PC-3 (cell line): ENCODE measurements around the gene SEPHS1. TPM values are rescaled to one million over a fixed set of nuclear protein-coding genes. Genes with fewer than 3 reads are reported as not detected.

Experiments used
- ATAC-seq: fragments of 200-7000 bp; cut with Tn5 transposase; 2 replicates; pipeline ENCODE4 v1.9.1; 2020; ENCODE audit warnings: mild to moderate bottlenecking, moderate library complexity
- BruUV-seq: library from RNA; stranded (reverse); fragments of 400-500 nt; replicated peaks from 2 replicates; lab custom pipeline; 2021; lab: Mats Ljungman, UMichigan
- CTCF ChIA-PET: fragments of 300-600 bp; sonication (Branson Sonifier 250); formaldehyde crosslinking; loops from one replicate; lab custom pipeline; 2022; ENCODE audit warnings: antibody characterized with exemption; lab: Charles Lee
- POLR2A ChIA-PET: fragments of 300-600 bp; sonication (Branson Sonifier 250); formaldehyde crosslinking; loops from one replicate; lab custom pipeline; 2022; ENCODE audit warnings: antibody characterized with exemption; ENCODE audit not compliant: unreplicated experiment; lab: Charles Lee
- DNase-seq: peaks from one replicate; pipeline ENCODE4 v3.0.0-alpha.2; 2015
- H2AFZ ChIP-seq: fragments of 300-600 bp; sonication (generic); 2 replicates; pipeline ENCODE4 v1.6.0; 2016; ENCODE audit warnings: antibody characterized with exemption, low read length
- H3F3A ChIP-seq: fragments of 300-600 bp; sonication (generic); one replicate; pipeline ENCODE4 v1.6.0; 2017; ENCODE audit warnings: antibody characterized with exemption, low read length, control low read depth, mild to moderate bottlenecking; ENCODE audit not compliant: unreplicated experiment
- H3K27ac ChIP-seq: fragments of 300-600 bp; sonication (generic); 2 replicates; pipeline ENCODE4 v1.5.1; 2016; ENCODE audit warnings: mild to moderate bottlenecking, low read length
- H3K27me3 ChIP-seq: fragments of 300-600 bp; sonication (generic); 2 replicates; pipeline ENCODE4 v1.6.1; 2016; ENCODE audit warnings: low read length, mixed read lengths
- H3K36me3 ChIP-seq: fragments of 300-600 bp; sonication (generic); 2 replicates; pipeline ENCODE4 v1.6.1; 2016; ENCODE audit warnings: low read depth, mixed run types, low read length, mixed read lengths
- H3K4me1 ChIP-seq: fragments of 300-600 bp; sonication (generic); 2 replicates; pipeline ENCODE4 v1.5.1; 2016; ENCODE audit warnings: low read length; ENCODE audit not compliant: insufficient read depth
- H3K4me2 ChIP-seq: fragments of 300-600 bp; sonication (generic); 2 replicates; pipeline ENCODE4 v1.6.0; 2016; ENCODE audit warnings: low read length
- H3K4me3 ChIP-seq: fragments of 300-600 bp; sonication (generic); 2 replicates; pipeline ENCODE4 v1.5.1; 2016; ENCODE audit warnings: mild to moderate bottlenecking, low read length, mixed read lengths
- H3K79me2 ChIP-seq: fragments of 300-600 bp; sonication (generic); 2 replicates; pipeline ENCODE4 v1.6.1; 2017; ENCODE audit warnings: low read length, mixed read lengths
- H3K9ac ChIP-seq: fragments of 300-600 bp; sonication (generic); 2 replicates; pipeline ENCODE4 v1.6.0; 2016; ENCODE audit warnings: mild to moderate bottlenecking, low read length
- H3K9me2 ChIP-seq: fragments of 300-600 bp; sonication (generic); replicated peaks from 2 replicates; pipeline ENCODE4 v1.6.1; 2016; ENCODE audit warnings: mixed run types, low read length, mixed read lengths
- H3K9me3 ChIP-seq: fragments of 300-600 bp; sonication (generic); 2 replicates; pipeline ENCODE4 v1.6.1; 2016; ENCODE audit warnings: low read length, mixed read lengths
- H4K20me1 ChIP-seq: fragments of 300-600 bp; sonication (generic); 2 replicates; pipeline ENCODE4 v1.6.1; 2016; ENCODE audit warnings: low read length, mixed read lengths
- EZH2 ChIP-seq: fragments of 300-600 bp; sonication (generic); IDR thresholded peaks from one replicate; pipeline ENCODE4 v1.6.1; 2017; ENCODE audit warnings: antibody characterized with exemption, mild to moderate bottlenecking, low read length; ENCODE audit not compliant: unreplicated experiment
- EZH2phosphoT487 ChIP-seq: fragments of 300-600 bp; sonication (generic); IDR thresholded peaks from 2 replicates; pipeline ENCODE4 v1.6.1; 2018; ENCODE audit warnings: mild to moderate bottlenecking, antibody characterized with exemption, low read length, borderline replicate concordance
- intact Hi-C: fragments of 100-400 bp; cut with micrococcal nuclease; formaldehyde crosslinking; loops from 2 replicates; pipeline ENCODE4 v1.9.0; 2023
- total RNA-seq: library from RNA; depleted of rRNA; stranded (reverse); fragments of >200 nt; gene quantifications from 2 replicates; pipeline ENCODE4 v1.2.3, GENCODE V29; 2014
- TF ChIP-seq, protein P1 (sequence below): fragments of 300-600 bp; sonication (generic); conservative IDR thresholded peaks from 2 replicates; pipeline ENCODE4 v1.5.1; 2017; ENCODE audit warnings: antibody characterized with exemption, low read depth, mild to moderate bottlenecking, low read length

Gene SEPHS1
- total RNA-seq, 1 experiment from 2014 or later = 42.5 TPM

- ChIA-PET CTCF (interaction anchor here (0.7 kb wide), 1 partner anchor 19 kb away, joined by 4 read pairs; no protein-coding TSS in a partner anchor), POLR2A (no interaction called here)
- ATAC-seq (no peak), DNase-seq (no peak)
- Histone ChIP-seq H3F3A (no peaks in the 10 kb centered on the region), H3K9me2 (no peaks in the 10 kb centered on the region), H3K4me1 (no peaks in the 10 kb centered on the region), H2AFZ (no peak overlapping the region), H3K4me3 (no peak overlapping the region), H3K9me3 (no peaks in the 10 kb centered on the region), H3K4me2 (no peak overlapping the region), H3K36me3 (no peaks in the 10 kb centered on the region), H4K20me1 (no peaks in the 10 kb centered on the region), H3K27me3 (no peaks in the 10 kb centered on the region), H3K27ac (no peak overlapping the region), H3K79me2 (no peaks in the 10 kb centered on the region), H3K9ac (no peak overlapping the region)
- BruUV-seq = no TSS peak
- TF ChIP-seq, protein P1, sequence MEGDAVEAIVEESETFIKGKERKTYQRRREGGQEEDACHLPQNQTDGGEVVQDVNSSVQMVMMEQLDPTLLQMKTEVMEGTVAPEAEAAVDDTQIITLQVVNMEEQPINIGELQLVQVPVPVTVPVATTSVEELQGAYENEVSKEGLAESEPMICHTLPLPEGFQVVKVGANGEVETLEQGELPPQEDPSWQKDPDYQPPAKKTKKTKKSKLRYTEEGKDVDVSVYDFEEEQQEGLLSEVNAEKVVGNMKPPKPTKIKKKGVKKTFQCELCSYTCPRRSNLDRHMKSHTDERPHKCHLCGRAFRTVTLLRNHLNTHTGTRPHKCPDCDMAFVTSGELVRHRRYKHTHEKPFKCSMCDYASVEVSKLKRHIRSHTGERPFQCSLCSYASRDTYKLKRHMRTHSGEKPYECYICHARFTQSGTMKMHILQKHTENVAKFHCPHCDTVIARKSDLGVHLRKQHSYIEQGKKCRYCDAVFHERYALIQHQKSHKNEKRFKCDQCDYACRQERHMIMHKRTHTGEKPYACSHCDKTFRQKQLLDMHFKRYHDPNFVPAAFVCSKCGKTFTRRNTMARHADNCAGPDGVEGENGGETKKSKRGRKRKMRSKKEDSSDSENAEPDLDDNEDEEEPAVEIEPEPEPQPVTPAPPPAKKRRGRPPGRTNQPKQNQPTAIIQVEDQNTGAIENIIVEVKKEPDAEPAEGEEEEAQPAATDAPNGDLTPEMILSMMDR = no peak
- TF ChIP-seq EZH2phosphoT487 = no peak
- no peak for TF ChIP-seq EZH2
- intact Hi-C loops = no loop called here
Observed at GRCh38 chr10:13309792-13310191, 38.3 kb downstream of the SEPHS1 start.

DNA sequence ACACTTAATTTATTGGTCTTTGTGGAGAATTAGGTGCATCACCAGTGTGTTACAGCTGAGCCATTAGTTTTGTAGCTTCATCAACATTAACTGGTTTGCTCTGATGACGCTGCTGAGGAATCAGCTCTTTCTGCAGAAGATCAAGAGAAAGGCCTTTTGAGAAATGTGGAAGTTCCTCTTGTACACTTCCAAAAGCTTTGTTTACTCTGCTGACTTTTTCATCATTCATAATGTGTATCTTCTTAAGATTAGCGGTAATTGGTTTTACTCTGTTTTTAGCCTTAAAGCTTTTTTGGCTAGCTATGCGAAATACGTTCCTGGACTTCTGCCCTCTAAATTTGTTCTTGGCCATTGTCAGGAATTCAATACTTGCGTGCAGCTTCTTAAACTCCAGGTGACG is 40.0 kb downstream of the SEPHS1 start:
- ChIA-PET CTCF (no interaction called here), POLR2A (interaction anchor here (0.6 kb wide), 1 partner anchor 22 kb away, joined by 4 read pairs; no protein-coding TSS in a partner anchor)
- TF ChIP-seq EZH2phosphoT487 = no peak
- TF ChIP-seq, protein P1 = no peak
- no peak for TF ChIP-seq EZH2
- Histone ChIP-seq H3K4me3 (no peak overlapping the region), H3K9me3 (no peaks in the 10 kb centered on the region), H3K9me2 (no peaks in the 10 kb centered on the region), H3K79me2 (no peaks in the 10 kb centered on the region), H3K27me3 (no peaks in the 10 kb centered on the region), H3K27ac (no peak overlapping the region), H3K9ac (no peak overlapping the region), H3K4me1 (no peaks in the 10 kb centered on the region), H4K20me1 (no peaks in the 10 kb centered on the region), H2AFZ (no peak overlapping the region), H3K36me3 (no peaks in the 10 kb centered on the region), H3F3A (no peaks in the 10 kb centered on the region), H3K4me2 (no peak overlapping the region)
- DNase-seq (no peak), ATAC-seq (no peak)
- intact Hi-C loops = no loop called here
- no TSS peak for BruUV-seq

- Histone ChIP-seq H3K79me2 (no peaks in the 10 kb centered on the region), H3K9ac (no peak overlapping the region), H3K36me3 (no peaks in the 10 kb centered on the region), H3K4me2 (no peak overlapping the region), H3K27ac (no peak overlapping the region), H3K9me2 (no peaks in the 10 kb centered on the region), H3K4me3 (no peak overlapping the region), H2AFZ (no peak overlapping the region), H4K20me1 (no peaks in the 10 kb centered on the region), H3K27me3 (no peaks in the 10 kb centered on the region), H3K9me3 (no peaks in the 10 kb centered on the region), H3F3A (no peaks in the 10 kb centered on the region), H3K4me1 (peaks cover 5% of the 10 kb centered on the region; the same call in 1 of the 2 replicates)
- ChIA-PET CTCF (no interaction called here), POLR2A (no interaction called here)
- no peak for ATAC-seq
- intact Hi-C loops = no loop called here
- BruUV-seq = no TSS peak
- TF ChIP-seq EZH2 = no peak
- TF ChIP-seq EZH2phosphoT487 = no peak
- TF ChIP-seq, protein P1 = no peak
- DNase-seq = no peak
Observed at GRCh38 chr10:13306103-13306502, 42.0 kb downstream of the SEPHS1 start.
